WTC11 (cell line): Measurements from ENCODE around the gene UBXN11. TPM values are rescaled to one million over a fixed set of nuclear protein-coding genes. Genes with fewer than 3 reads are reported as not detected.

Experiments
- ATAC-seq: fragments of 200-7000 bp; cut with Tn5 transposase; 2 replicates; pipeline ENCODE4 v1.10.0; 2021; ENCODE audit warnings: mild to moderate bottlenecking, moderate library complexity
- CTCF ChIA-PET: fragments of 300-600 bp; sonication (Branson Sonifier 250); formaldehyde crosslinking; loops from one replicate; lab custom pipeline; 2021; ENCODE audit warnings: antibody characterized with exemption; lab: Charles Lee
- POLR2A ChIA-PET: fragments of 350-600 bp; sonication (Branson Sonifier 250); formaldehyde crosslinking; loops from one replicate; lab custom pipeline; 2021; ENCODE audit warnings: antibody characterized with exemption; lab: Charles Lee
- DNase-seq: peaks from one replicate; pipeline ENCODE4 v3.0.0; 2021; ENCODE audit warnings: low spot score
- H3K27ac Mint-ChIP-seq: 2 replicates; pipeline ENCODE4 v1.8.0; 2021; ENCODE audit warnings: mixed read lengths
- H3K27me3 Mint-ChIP-seq: 2 replicates; pipeline ENCODE4 v1.8.0; 2021; ENCODE audit warnings: low read depth, mild to moderate bottlenecking, moderate library complexity, mixed read lengths
- H3K36me3 Mint-ChIP-seq: 2 replicates; pipeline ENCODE4 v1.8.0; 2021; ENCODE audit warnings: mixed read lengths
- H3K4me1 Mint-ChIP-seq: 2 replicates; pipeline ENCODE4 v1.8.0; 2022; ENCODE audit warnings: mixed read lengths
- H3K4me3 Mint-ChIP-seq: 2 replicates; pipeline ENCODE4 v1.8.0; 2021; ENCODE audit warnings: mild to moderate bottlenecking, moderate library complexity, mixed read lengths
- H3K9me3 Mint-ChIP-seq: 2 replicates; pipeline ENCODE4 v1.8.0; 2021; ENCODE audit warnings: mixed read lengths
- ATF6 ChIP-seq: sonication (generic); formaldehyde crosslinking; IDR thresholded peaks from 2 replicates; pipeline ENCODE4 v1.8.1; 2023; ENCODE audit warnings: mild to moderate bottlenecking, missing genetic modification reagents
- CBFB ChIP-seq: sonication (generic); formaldehyde crosslinking; IDR thresholded peaks from 2 replicates; pipeline ENCODE4 v1.8.1; 2022; ENCODE audit warnings: mild to moderate bottlenecking, low read depth, missing genetic modification reagents
- CDX4 ChIP-seq: fragments of 250-450 bp; sonication (Bioruptor Pico); IDR thresholded peaks from 2 replicates; pipeline ENCODE4 v1.9.0; 2021; ENCODE audit warnings: moderate library complexity, mild to moderate bottlenecking, inconsistent platforms, borderline replicate concordance
- CREB1 ChIP-seq: sonication (generic); formaldehyde crosslinking; IDR thresholded peaks from 2 replicates; pipeline ENCODE4 v1.8.0; 2023; ENCODE audit warnings: mild to moderate bottlenecking, missing genetic modification reagents
- CTCF ChIP-seq: fragments of 200-600 bp; IDR thresholded peaks from 2 replicates; pipeline ENCODE4 v1.8.0; 2022; ENCODE audit warnings: antibody characterized with exemption
- FOXP4 ChIP-seq: sonication (generic); formaldehyde crosslinking; IDR thresholded peaks from 2 replicates; pipeline ENCODE4 v1.8.0; 2022; ENCODE audit warnings: mild to moderate bottlenecking, missing genetic modification reagents
- HMGA2 ChIP-seq: fragments of 250-450 bp; sonication (Bioruptor Pico); IDR thresholded peaks from 2 replicates; pipeline ENCODE4 v1.4.0; 2021; ENCODE audit warnings: mild to moderate bottlenecking, moderate library complexity
- JUN ChIP-seq: sonication (generic); formaldehyde crosslinking; IDR thresholded peaks from 2 replicates; pipeline ENCODE4 v1.8.0; 2023; ENCODE audit warnings: mild to moderate bottlenecking, missing genetic modification reagents
- MLX ChIP-seq: sonication (generic); formaldehyde crosslinking; IDR thresholded peaks from 2 replicates; pipeline ENCODE4 v1.8.1; 2023; ENCODE audit warnings: mild to moderate bottlenecking, missing genetic modification reagents, moderate library complexity
- NFATC4 ChIP-seq: fragments of 250-450 bp; sonication (Bioruptor Pico); IDR thresholded peaks from 2 replicates; pipeline ENCODE4 v1.9.0; 2021; ENCODE audit warnings: mild to moderate bottlenecking
- NFE2L1 ChIP-seq: sonication (generic); formaldehyde crosslinking; IDR thresholded peaks from 2 replicates; pipeline ENCODE4 v1.8.1; 2023; ENCODE audit warnings: missing genetic modification reagents
- NR1H2 ChIP-seq: sonication (generic); formaldehyde crosslinking; IDR thresholded peaks from 2 replicates; pipeline ENCODE4 v1.9.0; 2021; ENCODE audit warnings: mild to moderate bottlenecking, moderate library complexity, missing genetic modification reagents
- PRDM15 ChIP-seq: sonication (generic); formaldehyde crosslinking; IDR thresholded peaks from 2 replicates; pipeline ENCODE4 v1.8.0; 2022; ENCODE audit warnings: missing genetic modification reagents
- PREB ChIP-seq: sonication (generic); formaldehyde crosslinking; IDR thresholded peaks from 2 replicates; pipeline ENCODE4 v1.8.1; 2022; ENCODE audit warnings: mild to moderate bottlenecking, missing genetic modification reagents, moderate library complexity, borderline replicate concordance
- RORB ChIP-seq: fragments of 250-450 bp; sonication (Bioruptor Pico); IDR thresholded peaks from 2 replicates; pipeline ENCODE4 v1.9.0; 2021; ENCODE audit warnings: mild to moderate bottlenecking
- SP1 ChIP-seq: sonication (generic); formaldehyde crosslinking; conservative IDR thresholded peaks from 2 replicates; pipeline ENCODE4 v1.8.1; 2022; ENCODE audit warnings: missing genetic modification reagents
- TCF7 ChIP-seq: sonication (generic); formaldehyde crosslinking; IDR thresholded peaks from 2 replicates; pipeline ENCODE4 v1.8.0; 2022; ENCODE audit warnings: mild to moderate bottlenecking, low read depth, missing genetic modification reagents, moderate library complexity
- ZBTB21 ChIP-seq: sonication (generic); formaldehyde crosslinking; IDR thresholded peaks from 2 replicates; pipeline ENCODE4 v1.8.1; 2023; ENCODE audit warnings: mild to moderate bottlenecking, missing genetic modification reagents, borderline replicate concordance
- ZNF219 ChIP-seq: sonication (generic); formaldehyde crosslinking; IDR thresholded peaks from 2 replicates; pipeline ENCODE4 v1.8.0; 2023; ENCODE audit warnings: missing genetic modification reagents, mild to moderate bottlenecking, borderline replicate concordance
- ZNF396 ChIP-seq: fragments of 250-450 bp; sonication (Bioruptor Pico); IDR thresholded peaks from 2 replicates; pipeline ENCODE4 v1.8.0; 2021; ENCODE audit warnings: mild to moderate bottlenecking, moderate library complexity, borderline replicate concordance
- ZNF425 ChIP-seq: fragments of 250-450 bp; sonication (Bioruptor Pico); conservative IDR thresholded peaks from 2 replicates; pipeline ENCODE4 v1.9.0; 2021; ENCODE audit warnings: mild to moderate bottlenecking
- total RNA-seq: library from RNA; stranded (reverse); gene quantifications from 3 replicates; pipeline ENCODE4 v1.2.3, GENCODE V29; 2021

Gene UBXN11
- total RNA-seq, 1 experiment from 2014 or later: 14.1 TPM

- Mint-ChIP-seq H3K36me3 (peaks cover 56% of the 10 kb centered on the region), H3K9me3 (no peaks in the 10 kb centered on the region), H3K4me1 (peaks cover 30% of the 10 kb centered on the region), H3K4me3 (no peak overlapping the region), H3K27ac (no peak overlapping the region), H3K27me3 (no peaks in the 10 kb centered on the region)
- ATAC-seq (no peak), DNase-seq (no peak)
- no peak for TF ChIP-seq ZBTB21 (CRISPR knock-in tag)
- TF ChIP-seq SP1 (CRISPR knock-in tag): no peak
- no peak for TF ChIP-seq NFE2L1 (CRISPR knock-in tag)
- TF ChIP-seq CBFB (CRISPR knock-in tag): no peak
- no peak for TF ChIP-seq PRDM15
- no peak for TF ChIP-seq CTCF
- no peak for TF ChIP-seq NFATC4 (CRISPR knock-in tag)
- no peak for TF ChIP-seq NR1H2 (CRISPR knock-in tag)
- no peak for TF ChIP-seq ZNF425 (CRISPR knock-in tag)
- ChIA-PET POLR2A (no interaction called here), CTCF (interaction anchor here (0.6 to 1.3 kb wide), 2 partner anchors 87 to 140 kb away, joined by 3 to 4 read pairs; no protein-coding TSS in a partner anchor)
Observed at GRCh38 chr1:26277261-26277661, 29.2 kb downstream of the UBXN11 start.

- H3K36me3 Mint-ChIP-seq: peaks cover 63% of the 10 kb centered on the region
- H3K27me3 Mint-ChIP-seq: no peaks in the 10 kb centered on the region
- H3K4me1 Mint-ChIP-seq: peaks cover 25% of the 10 kb centered on the region
- no peak overlapping the region for H3K4me3 Mint-ChIP-seq
- H3K9me3 Mint-ChIP-seq: no peaks in the 10 kb centered on the region
- ATAC-seq (no peak), DNase-seq (no peak)
- ChIA-PET CTCF (interaction anchor here (0.9 to 2.9 kb wide), 26 partner anchors 9 to 182 kb away, joined by 3 to 35 read pairs (median 6); partner anchors contain the start of genes CATSPER4, CD52, CEP85 and ZNF593), POLR2A (interaction anchor here (1.1 kb wide), 1 partner anchor 9 kb away, joined by 4 read pairs; no protein-coding TSS in a partner anchor)
- no peak overlapping the region for H3K27ac Mint-ChIP-seq
- TF ChIP-seq ZNF219: no peak
- TF ChIP-seq FOXP4 (CRISPR knock-in tag): no peak
- no peak for TF ChIP-seq ZNF396 (CRISPR knock-in tag)
- TF ChIP-seq TCF7 (CRISPR knock-in tag): no peak
- TF ChIP-seq NFE2L1 (CRISPR knock-in tag): no peak
- TF ChIP-seq HMGA2 (CRISPR knock-in tag): no peak
- TF ChIP-seq JUN: no peak
- no peak for TF ChIP-seq RORB (CRISPR knock-in tag)
- TF ChIP-seq CDX4 (CRISPR knock-in tag): no peak
- no peak for TF ChIP-seq NFATC4 (CRISPR knock-in tag)
- no peak for TF ChIP-seq ATF6 (CRISPR knock-in tag)
- TF ChIP-seq CBFB (CRISPR knock-in tag): no peak
- TF ChIP-seq PREB (CRISPR knock-in tag): no peak
- TF ChIP-seq CREB1: no peak
- no peak for TF ChIP-seq MLX (CRISPR knock-in tag)
Observed at GRCh38 chr1:26276432-26276838, 30.0 kb downstream of the UBXN11 start.
